Prostate gland (tissue), 2 donors: ENCODE measurements around the gene VPS45.
"Not testable (repeated sequence)": the region's sequence is repeated elsewhere in the genome, so short reads cannot be mapped to it uniquely, and the experiment has no call there.

Experiments
- CTCF ChIP-seq, 4 experiments: fragments of 200-600 bp in 2 of 4; fragments of 450-650 bp in 2 of 4; sonication (generic) in 2 of 4; IDR thresholded peaks; 1 replicate in 3 of 4; 2 replicates in 1 of 4; pipeline ENCODE4 v1.5.1; 2016 to 2019; ENCODE audit warnings: antibody characterized with exemption in 4 of 4, mild to moderate bottlenecking in 2 of 4, moderate library complexity in 2 of 4
- POLR2AphosphoS5 ChIP-seq: sonication (generic); formaldehyde crosslinking; IDR thresholded peaks from one replicate; pipeline ENCODE4 v1.6.1; 2017; ENCODE audit warnings: antibody characterized with exemption

GRCh38 chr1:150055507-150055906, 12.1 kb upstream of the VPS45 start:
- TF ChIP-seq CTCF (IDR thresholded peaks at IDR 0.05); POLR2AphosphoS5: not testable (repeated sequence)
